Fibroblast of skin of scalp (primary cell): ENCODE results near the gene RIN1.

Source experiments
- DNase-seq: peaks from one replicate; pipeline ENCODE4 v3.0.0-alpha.2; 2013

Gene RIN1

GRCh38 chr11:66294626-66295620 lies 41.3 kb downstream of the RIN1 start:
- no peak for DNase-seq

DNA sequence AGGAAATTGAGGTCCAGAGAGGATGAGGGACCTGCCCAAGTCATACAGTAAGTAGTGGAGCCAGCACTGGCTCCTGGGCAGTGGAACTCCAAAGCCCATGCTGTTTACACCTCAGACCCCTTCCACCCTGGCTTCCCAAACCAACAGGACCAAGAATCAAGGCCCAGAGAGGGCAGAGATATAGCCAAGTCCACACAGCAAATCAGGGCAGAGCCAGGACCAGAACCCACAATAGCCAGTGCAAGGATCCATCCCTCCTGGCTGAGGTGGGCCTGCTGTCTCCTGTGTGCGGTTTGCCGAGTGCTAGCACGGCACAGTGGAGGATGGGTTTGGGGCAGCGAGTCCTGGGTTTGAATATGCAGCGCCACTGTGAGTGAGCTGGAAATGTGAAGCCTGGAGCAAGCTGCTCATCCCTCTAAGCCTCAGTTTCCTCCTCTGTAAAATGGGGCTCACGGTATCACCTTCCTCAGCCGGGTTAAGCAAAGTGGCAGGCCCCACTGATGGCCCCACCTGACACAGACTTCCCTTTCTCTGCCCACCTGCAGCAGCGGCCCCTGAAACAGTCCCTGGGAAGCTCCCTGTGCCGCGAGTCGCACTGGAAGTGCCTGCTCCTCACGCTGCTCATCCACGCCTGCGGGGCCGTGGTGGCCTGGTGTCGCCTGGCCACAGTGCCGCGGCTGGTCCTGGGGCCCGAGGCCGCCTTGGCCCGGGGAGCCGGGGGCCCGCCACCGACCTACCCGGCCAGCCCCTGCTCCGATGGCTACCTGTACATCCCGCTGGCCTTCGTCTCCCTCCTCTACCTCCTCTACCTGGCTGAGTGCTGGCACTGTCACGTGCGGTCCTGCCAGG lies 42.2 kb downstream of the RIN1 start:
- no peak for DNase-seq

DNA sequence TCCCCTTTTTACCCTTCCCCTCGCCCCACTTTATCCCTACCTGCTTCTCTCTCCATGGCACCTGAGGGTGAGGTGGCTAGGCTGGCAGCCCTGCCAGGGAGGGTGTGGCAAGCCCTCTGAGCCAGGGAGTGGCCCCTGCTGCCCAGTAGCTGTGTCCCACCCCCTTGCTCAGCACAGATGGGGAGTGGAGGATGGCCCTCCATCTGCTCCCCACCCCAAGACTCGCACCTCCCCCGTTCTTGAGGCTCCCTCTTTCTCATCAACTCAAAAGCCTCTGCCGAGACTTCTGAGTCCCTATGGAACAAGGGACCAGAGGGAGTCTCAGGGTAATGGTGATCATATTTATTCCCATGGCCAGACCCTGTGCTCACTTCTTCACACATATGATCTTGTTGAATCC lies 42.9 kb downstream of the RIN1 start:
- no peak for DNase-seq

DNA sequence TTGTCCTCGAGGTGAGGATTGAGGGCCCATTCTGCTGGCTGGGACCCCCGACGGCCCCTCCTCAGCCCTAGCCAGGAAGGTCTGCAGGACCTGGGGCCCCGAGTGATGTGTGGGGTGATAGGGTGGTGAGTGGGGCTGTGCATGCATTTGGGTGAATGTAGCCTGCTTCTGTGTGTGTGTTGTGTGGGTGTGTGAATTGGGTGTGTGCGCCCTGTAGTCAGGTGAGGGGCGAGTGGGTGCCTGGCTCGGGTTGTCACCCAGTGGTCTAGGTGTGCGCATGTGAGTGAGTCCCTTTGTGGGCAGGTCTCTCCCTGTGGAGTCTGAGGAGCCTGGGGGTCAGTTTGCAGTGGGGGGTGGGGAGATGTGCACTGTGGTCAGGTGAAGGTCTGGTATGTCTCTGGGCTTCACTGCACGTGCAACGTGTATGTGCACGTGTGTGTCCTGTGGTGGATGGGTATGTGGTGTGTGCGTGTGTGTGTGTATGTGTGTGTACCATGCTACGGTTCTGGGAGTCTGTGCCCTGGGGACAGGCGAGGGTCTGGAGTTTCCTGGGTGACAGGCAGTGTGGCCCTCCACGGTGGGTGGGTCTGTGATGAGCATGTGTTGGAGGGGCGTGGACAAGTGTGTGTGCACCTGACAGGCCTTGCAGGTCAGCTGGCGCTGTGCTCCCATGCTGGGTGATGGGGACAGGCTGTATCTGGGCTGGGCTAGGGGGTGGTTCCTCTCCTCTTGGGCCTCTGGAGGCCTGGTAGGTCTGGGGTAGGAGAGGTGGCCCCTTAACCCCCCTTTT lies 43.5 kb downstream of the RIN1 start:
- DNase-seq = no peak

DNA sequence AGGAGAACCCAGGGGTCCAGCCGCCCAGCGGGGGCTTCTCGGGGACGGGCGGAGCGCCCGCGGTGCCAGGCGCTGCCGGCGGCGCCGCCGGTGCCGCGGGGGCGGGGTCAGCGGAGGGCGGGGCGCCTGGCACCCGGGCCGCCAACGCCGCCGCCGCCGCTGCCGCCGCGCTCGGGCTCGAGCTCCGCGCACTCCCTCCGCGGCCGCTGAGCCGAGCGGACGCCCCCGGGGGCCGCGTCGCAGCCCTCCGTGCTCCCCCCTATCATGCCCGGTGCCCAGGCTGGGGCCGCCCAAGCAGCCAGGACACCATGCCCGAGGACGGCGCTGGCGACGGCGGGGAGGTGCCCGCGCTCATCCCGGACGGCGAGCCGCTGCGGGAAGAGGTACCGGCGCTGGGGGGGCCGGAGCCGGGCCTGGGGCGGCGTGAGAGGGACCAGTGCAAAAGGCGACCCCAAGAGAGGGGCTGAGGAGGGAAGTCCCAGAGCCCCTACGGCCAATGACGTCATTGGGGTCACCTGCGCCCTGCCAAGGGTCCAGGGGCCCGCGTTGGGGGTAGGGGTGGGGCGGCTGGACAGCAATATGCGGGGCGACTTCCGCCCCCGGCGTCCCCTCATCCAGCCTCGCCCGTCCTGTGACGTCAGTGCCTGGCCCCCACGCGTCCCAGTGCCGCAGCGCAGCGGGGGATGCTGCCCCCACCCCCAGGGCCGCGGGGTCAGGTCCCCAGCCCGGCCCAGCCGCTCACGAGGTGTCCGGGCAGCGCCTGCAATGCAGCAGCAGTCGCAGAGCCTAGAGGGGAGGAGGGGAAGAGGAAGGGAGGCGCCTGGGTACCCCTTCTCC lies 44.3 kb downstream of the RIN1 start, which contains the start of gene TMEM151A:
Gene TMEM151A (plus strand): TSS at position 189 of the 837 bp plus-strand sequence. CDS start 120 bp downstream, at position 309.
- no peak for DNase-seq

DNA sequence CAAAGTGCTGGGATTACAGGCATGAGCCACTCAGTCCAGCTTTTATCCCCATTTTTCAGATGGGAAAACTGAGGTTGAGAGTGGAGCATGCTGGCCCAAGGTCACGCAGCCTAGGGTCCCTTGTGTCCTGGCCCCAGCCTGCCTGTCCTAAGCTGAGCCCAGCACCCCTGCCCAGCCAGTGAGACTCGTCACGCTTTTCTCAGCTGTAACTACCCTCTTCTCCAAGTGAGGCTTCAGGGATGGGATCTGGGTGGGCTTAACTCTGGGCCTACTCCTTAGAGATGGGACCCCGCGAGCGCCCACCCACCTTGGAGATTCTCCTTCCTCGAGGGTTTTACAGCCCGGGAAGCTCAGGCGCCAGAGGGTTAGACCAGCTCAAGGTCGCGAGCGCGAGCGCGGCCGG lies 44.9 kb downstream of the RIN1 start:
- DNase-seq = no peak

GRCh38 chr11:66290330-66290621 lies 46.0 kb downstream of the RIN1 start:
- no peak for DNase-seq

GRCh38 chr11:66289548-66290329 lies 46.5 kb downstream of the RIN1 start:
- no peak for DNase-seq

DNA sequence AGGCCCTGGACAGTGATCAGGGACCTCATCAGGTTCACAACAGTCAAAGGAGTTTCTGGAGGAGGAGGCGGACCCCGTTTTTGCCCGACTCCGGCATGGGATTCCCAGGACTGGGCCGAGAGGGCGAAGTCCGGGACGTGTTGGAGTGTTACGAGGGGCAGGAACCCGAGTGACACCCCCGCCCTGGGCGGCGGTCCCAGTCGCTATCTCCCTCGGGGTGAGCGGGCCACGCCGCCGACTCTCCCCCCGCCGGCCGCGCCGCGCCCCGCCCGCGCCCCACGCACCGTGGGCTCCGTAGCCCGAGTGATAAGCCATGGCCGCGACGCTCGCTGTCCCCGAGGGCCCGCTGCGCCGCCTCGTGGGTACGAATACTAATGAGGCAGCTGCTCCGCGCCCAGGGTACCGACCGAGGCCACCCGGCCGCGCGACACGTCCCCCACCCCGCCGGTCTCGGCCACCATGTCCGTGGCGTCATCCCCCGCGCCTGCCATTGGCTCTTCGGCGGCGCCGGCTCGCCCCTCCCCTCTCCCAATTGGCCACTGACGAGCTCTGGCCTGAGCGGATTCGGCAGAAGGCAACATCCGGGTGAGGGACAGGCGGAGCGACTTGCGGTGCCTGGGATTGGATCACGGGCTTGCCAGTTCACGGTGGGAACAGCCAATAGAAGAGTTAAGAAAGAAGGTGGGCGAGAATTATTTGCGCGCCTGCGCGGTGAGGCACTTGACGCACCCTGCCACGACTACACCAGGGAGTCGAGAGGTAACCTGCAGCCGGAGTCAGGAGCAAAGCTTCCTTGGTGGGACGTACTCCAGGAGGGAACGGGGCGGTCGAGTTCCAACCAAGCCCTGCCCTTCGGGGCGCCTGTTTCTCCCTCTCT lies 47.3 kb downstream of the RIN1 start, which contains the start of gene YIF1A:
Gene YIF1A (minus strand): TSS at position 473 of the 877 bp plus-strand sequence. CDS start 158 bp downstream, at position 315.
- peak; percentile 100 for DNase-seq

DNA sequence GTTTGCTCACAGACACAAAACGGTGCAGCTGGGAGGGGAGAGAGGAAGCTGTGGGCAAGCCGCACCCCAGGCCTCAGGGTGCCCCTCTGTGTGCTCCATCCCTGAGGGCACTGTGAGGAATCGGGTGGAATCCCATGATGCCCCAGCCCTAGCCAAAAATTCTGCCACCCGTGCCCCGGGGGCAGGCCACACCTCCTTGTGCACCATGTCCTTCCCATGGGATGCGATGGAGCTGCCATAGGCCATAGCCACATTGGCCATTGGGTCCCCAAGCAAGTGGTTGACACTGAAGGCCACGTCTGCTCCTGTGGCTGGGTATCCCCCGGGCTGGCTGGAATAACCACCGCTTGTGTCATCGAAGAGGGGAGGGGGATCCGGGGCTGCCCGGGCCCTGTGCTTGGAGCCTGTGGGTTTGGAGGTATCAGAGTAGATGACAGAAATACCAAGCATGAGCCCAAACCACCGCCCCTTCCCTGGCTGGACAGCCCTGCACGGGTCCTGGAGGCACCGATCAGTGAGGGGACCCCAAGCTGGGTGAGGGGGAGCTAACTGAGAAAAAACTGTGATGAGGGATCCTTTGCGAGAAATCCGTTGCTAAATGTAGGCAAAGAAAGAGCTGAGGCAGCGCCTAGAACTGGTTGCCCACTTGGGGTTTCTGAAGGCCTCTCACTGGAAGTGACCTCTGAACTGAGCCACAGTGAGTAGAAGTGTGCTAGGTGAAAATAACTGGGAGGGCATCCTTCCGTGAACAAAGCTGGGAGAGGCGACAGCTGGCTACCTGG lies 48.2 kb downstream of the RIN1 start:
- no peak for DNase-seq

DNA sequence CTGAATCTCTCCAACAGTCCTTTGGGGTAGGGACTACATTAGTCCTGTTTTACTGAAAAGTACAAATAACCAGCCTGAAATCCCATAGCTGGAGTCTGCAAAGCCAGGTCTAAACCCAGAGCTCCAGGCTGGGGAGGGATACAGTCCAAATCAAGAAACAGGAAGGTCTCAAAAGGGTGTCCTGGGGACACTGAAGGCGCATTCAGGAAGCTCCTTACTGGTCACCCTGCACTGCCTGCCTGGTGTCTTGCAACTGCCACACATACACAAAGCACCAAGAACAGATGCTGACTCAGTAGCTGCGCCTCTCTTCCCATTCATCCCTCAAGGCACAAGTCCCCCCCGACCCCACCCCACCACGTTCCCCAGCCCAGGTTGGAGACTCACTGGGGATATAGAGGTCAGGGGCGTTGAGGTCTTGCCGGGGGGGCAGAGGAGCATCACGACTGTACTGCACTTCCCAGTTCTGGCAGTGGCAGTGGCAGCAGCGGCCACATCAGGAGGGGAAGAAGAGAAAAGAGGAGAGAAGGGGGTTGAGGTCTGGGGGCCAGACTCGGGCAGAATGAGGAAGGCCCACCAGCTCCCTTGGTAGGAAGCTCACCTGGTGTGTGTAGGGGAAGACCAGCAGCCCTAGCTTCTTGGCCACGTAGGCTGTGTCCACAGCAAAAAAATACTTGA lies 48.9 kb downstream of the RIN1 start:
- DNase-seq = no peak

DNA sequence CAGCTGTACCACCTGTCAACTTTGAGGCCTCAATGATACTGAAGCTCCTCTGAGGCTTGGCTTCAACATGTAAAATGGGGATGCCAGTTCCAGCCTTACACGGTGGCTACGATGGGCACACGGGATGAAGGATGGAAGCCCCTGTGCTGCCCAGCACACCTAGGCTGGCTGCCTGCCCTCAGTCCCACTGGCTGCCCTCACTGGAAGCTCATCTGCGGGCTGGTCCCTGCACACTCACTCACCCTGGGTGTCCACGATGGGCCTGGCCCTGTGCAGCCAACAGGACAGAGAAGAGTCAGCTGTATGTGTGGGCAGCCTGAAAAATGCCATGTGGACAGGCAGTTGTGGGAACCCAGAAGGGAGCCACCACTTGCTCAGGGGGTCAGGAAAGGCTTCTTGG lies 49.5 kb downstream of the RIN1 start:
- DNase-seq = no peak

GRCh38 chr11:66285250-66285947 lies 50.8 kb downstream of the RIN1 start:
- no peak for DNase-seq

- DNase-seq = no peak
Observed at GRCh38 chr11:66284526-66285078, 51.6 kb downstream of the RIN1 start.

DNA sequence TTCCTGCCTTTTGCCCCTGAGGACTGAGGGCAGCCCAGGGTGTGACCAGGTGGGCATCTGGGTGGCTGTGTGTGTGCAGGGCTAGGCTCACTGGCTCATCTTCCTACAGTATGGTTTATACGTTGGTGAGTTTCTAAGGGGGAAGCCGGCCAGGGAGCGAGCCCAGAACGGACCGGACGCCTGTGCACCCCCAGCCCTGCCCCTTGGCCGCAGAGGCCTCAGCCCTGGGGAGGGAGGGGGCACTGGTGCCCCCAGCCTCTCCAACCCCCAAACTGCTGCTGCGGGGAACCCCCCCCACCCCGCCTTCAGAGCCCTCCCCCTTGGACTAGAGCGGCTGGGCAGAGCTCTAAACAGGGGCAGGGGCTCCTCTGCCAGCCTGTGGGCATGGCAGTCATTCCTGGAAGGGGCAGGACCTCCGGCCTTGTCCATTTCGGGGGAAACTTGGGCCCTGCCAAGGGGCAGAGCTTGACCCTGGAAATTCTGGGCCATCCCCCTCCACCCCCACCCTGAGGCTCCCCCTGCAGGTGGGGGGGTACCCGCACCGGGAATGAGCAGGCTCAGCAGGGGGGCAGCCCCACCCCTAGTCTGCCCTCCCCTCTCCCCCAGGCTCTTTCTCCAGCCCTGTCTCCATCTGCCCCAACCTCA lies 52.7 kb downstream of the RIN1 start:
- DNase-seq = no peak
